Parathyroid adenoma (tissue), 2 donors: ENCODE data around the gene UNC13A.
"Not testable (repeated sequence)": the region's sequence is repeated elsewhere in the genome, so short reads cannot be mapped to it uniquely, and the experiment has no call there.

Experiments used
- H2AFZ ChIP-seq: fragments of 300-600 bp; sonication (generic); one replicate; pipeline ENCODE4 v1.7.0; 2017; ENCODE audit warnings: antibody characterized with exemption, mild to moderate bottlenecking
- H3K27ac ChIP-seq: fragments of 300-600 bp; sonication (generic); one replicate; pipeline ENCODE4 v1.7.0; 2017
- H3K27me3 ChIP-seq: fragments of 300-600 bp; sonication (generic); one replicate; pipeline ENCODE4 v1.7.0; 2017; ENCODE audit warnings: low read length; ENCODE audit not compliant: control insufficient read depth, insufficient read depth
- H3K36me3 ChIP-seq: fragments of 300-600 bp; sonication (generic); one replicate; pipeline ENCODE4 v1.7.0; 2017; ENCODE audit warnings: low read length; ENCODE audit not compliant: control insufficient read depth, insufficient read depth
- H3K4me1 ChIP-seq: fragments of 300-600 bp; sonication (generic); one replicate; pipeline ENCODE4 v1.7.0; 2017; ENCODE audit warnings: control low read depth
- H3K4me2 ChIP-seq: fragments of 300-600 bp; sonication (generic); one replicate; pipeline ENCODE4 v1.7.0; 2017; ENCODE audit warnings: low read length
- H3K4me3 ChIP-seq: fragments of 300-600 bp; sonication (generic); one replicate; pipeline ENCODE4 v1.7.0; 2017; ENCODE audit warnings: low read depth, low read length
- H3K79me2 ChIP-seq: fragments of 300-600 bp; sonication (generic); one replicate; pipeline ENCODE4 v1.7.0; 2017; ENCODE audit warnings: control low read depth
- H3K9ac ChIP-seq: fragments of 300-600 bp; sonication (generic); one replicate; pipeline ENCODE4 v1.7.0; 2017; ENCODE audit warnings: mild to moderate bottlenecking
- H3K9me3 ChIP-seq: fragments of 300-600 bp; sonication (generic); one replicate; pipeline ENCODE4 v1.7.0; 2017; ENCODE audit warnings: low read length; ENCODE audit not compliant: control insufficient read depth
- TF ChIP-seq, protein P1 (sequence below): fragments of 300-600 bp; sonication (generic); IDR thresholded peaks from one replicate; pipeline ENCODE4 v1.7.0; 2017; ENCODE audit warnings: antibody characterized with exemption, mild to moderate bottlenecking
- donor health status: primary hyperparathyroidism.

Gene UNC13A

DNA sequence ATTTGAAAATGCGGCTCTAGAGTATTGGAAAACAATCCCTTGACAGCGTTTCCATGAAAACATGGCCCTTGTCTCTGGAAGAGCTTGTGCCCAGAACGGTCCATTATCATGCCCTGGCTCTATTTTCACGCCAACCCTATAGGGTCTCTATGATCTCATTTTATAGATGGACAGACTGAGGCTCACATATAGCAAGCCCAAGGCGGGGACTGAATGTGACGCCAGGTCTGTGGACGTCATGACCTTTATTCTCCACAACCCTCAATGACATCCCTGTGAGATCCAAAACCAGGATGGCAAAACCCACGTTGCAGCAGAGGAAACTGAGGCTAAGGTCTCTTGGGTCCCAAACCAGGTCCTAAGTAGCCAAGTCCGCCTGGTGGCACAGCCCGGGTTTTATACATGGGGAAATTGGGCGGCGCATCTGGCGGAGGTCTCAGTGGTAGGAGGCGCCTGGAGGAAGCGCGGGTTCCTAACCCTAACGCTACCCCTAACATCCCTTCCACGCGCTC, 133.1 kb downstream of the UNC13A start:
- Histone ChIP-seq H3K4me1 (no peaks in the 10 kb centered on the region), H3K4me3 (peak overlapping the region; percentile 36), H3K9me3 (no peaks in the 10 kb centered on the region), H2AFZ (peak overlapping the region; percentile 74), H3K9ac (no peak overlapping the region), H3K4me2 (peak overlapping the region; percentile 72), H3K36me3 (no peaks in the 10 kb centered on the region), H3K79me2 (peaks cover 2% of the 10 kb centered on the region), H3K27me3 (no peaks in the 10 kb centered on the region), H3K27ac (peak overlapping the region; percentile 3)
- TF ChIP-seq, protein P1, sequence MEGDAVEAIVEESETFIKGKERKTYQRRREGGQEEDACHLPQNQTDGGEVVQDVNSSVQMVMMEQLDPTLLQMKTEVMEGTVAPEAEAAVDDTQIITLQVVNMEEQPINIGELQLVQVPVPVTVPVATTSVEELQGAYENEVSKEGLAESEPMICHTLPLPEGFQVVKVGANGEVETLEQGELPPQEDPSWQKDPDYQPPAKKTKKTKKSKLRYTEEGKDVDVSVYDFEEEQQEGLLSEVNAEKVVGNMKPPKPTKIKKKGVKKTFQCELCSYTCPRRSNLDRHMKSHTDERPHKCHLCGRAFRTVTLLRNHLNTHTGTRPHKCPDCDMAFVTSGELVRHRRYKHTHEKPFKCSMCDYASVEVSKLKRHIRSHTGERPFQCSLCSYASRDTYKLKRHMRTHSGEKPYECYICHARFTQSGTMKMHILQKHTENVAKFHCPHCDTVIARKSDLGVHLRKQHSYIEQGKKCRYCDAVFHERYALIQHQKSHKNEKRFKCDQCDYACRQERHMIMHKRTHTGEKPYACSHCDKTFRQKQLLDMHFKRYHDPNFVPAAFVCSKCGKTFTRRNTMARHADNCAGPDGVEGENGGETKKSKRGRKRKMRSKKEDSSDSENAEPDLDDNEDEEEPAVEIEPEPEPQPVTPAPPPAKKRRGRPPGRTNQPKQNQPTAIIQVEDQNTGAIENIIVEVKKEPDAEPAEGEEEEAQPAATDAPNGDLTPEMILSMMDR: no peak

DNA sequence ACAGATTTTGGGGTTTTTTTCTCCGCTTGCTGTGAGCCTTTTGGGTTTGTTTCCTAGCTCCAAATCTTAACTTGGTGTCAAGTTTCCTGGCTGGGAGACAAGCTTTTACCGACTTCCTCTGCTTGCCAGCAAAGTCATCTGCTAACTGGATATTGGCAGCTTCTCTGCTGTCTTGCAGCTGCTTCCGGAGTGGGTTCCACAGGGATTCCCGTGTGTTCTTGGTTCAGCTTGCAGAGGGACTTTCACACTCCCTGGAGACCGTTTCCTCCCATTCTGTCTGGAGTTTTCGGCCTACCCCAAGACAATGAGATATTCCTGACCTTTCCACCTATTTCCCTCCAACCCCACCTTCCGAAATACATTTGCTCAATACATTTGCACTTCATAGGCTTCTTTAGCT, 134.9 kb downstream of the UNC13A start:
- TF ChIP-seq, protein P1: no peak
- no peaks in the 10 kb centered on the region for H3K27me3 ChIP-seq
- no peaks in the 10 kb centered on the region for H3K36me3 ChIP-seq
- no peak overlapping the region for H3K4me3 ChIP-seq
- no peak overlapping the region for H3K9ac ChIP-seq
- no peaks in the 10 kb centered on the region for H3K4me1 ChIP-seq
- peak overlapping the region; percentile 15 for H3K4me2 ChIP-seq
- peak overlapping the region; percentile 59 for H3K27ac ChIP-seq
- peaks cover 2% of the 10 kb centered on the region for H3K79me2 ChIP-seq
- no peaks in the 10 kb centered on the region for H3K9me3 ChIP-seq
- H2AFZ ChIP-seq: peak overlapping the region; percentile 47

DNA sequence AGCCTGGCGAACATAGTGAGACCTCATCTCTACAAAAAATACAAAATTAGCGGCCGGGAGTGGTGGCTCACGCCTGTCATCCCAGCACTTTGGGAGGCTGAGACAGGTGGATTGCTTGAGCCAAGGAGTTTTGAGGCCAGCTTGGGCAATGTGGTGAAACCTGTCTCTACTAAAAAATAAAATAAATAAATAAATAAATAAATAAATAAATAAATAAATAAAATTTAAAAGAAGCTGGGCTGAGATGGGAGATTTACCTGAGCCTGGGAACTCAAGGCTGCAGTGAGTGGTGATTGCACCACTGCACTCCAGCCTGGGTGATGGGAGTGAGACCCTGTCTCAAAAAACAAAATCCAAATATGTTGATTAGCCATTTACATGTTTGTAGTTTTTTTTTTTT, 135.4 kb downstream of the UNC13A start:
- not testable (repeated sequence) for H3K27ac ChIP-seq, H3K4me3 ChIP-seq, H3K9me3 ChIP-seq, H3K79me2 ChIP-seq, H3K36me3 ChIP-seq, H3K27me3 ChIP-seq, H3K9ac ChIP-seq, H2AFZ ChIP-seq, H3K4me1 ChIP-seq
- peak overlapping the region; percentile 15 for H3K4me2 ChIP-seq
